ENCODE data around the gene ARHGEF10L. TPM values are rescaled to one million over a fixed set of nuclear protein-coding genes. Genes with fewer than 3 reads are reported as not detected.
"Not testable (repeated sequence)": the region's sequence is repeated elsewhere in the genome, so short reads cannot be mapped to it uniquely, and the experiment has no call there.

ARHGEF10L gene, protein sequence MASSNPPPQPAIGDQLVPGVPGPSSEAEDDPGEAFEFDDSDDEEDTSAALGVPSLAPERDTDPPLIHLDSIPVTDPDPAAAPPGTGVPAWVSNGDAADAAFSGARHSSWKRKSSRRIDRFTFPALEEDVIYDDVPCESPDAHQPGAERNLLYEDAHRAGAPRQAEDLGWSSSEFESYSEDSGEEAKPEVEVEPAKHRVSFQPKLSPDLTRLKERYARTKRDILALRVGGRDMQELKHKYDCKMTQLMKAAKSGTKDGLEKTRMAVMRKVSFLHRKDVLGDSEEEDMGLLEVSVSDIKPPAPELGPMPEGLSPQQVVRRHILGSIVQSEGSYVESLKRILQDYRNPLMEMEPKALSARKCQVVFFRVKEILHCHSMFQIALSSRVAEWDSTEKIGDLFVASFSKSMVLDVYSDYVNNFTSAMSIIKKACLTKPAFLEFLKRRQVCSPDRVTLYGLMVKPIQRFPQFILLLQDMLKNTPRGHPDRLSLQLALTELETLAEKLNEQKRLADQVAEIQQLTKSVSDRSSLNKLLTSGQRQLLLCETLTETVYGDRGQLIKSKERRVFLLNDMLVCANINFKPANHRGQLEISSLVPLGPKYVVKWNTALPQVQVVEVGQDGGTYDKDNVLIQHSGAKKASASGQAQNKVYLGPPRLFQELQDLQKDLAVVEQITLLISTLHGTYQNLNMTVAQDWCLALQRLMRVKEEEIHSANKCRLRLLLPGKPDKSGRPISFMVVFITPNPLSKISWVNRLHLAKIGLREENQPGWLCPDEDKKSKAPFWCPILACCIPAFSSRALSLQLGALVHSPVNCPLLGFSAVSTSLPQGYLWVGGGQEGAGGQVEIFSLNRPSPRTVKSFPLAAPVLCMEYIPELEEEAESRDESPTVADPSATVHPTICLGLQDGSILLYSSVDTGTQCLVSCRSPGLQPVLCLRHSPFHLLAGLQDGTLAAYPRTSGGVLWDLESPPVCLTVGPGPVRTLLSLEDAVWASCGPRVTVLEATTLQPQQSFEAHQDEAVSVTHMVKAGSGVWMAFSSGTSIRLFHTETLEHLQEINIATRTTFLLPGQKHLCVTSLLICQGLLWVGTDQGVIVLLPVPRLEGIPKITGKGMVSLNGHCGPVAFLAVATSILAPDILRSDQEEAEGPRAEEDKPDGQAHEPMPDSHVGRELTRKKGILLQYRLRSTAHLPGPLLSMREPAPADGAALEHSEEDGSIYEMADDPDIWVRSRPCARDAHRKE (N-terminal part only)
- 57.9 TPM for total RNA-seq
- long read RNA-seq, transcript ARHGEF10L-203 (20 exons, 3,685 nt): major isoform, 29 of 126 reads
- long read RNA-seq, partial matches to known transcripts: 61 of 126 reads
- long read RNA-seq, other reads (novel, unspliced or antisense): 34 of 126 reads

DNA sequence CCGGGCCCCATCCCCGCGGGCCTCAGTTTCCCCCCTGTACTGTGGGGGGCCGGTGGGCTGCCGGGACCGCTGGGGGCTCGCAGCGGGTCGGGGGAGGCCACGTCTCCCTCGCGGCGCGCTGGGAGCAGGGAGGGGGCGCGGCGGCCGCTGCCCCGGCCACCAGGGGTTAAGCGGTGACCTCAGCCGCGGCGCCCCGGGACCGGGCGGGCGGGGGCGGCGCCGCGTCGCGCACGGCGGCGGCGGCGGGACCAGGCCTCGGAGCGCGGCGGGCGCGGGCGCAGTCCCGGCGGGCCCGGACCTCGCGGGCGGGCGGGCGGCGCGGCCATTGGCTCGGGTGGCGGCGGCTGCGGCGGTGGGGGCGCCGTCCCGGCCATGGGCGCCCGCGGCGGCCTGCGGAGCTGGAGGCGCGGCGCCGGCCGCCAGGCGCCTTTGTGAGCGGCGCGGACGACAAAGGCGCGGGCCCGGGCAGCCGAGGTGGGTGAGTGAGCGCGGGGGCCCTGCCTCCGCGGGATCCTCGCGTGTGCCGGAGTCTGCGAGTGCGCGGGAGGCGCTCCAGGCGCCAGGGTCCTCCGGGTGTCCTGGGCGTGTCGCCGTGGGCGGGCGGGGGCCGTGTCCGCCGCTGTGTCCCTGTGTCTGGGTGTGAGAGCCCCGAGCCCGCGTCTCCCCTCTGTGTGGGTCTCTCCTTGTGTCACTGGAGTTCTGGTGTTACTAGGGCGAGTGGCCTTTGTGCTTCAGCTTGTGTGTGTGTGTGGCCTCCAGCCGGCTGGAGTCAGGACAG, at the start of gene ARHGEF10L:
ARHGEF10L (plus strand) TSS at position 222 of the 778 bp plus-strand sequence. CDS start 40,898 bp downstream, outside the sequence.
- peak within 1 kb of the TSS; percentile 79 for H3K27ac ChIP-seq
- peak within 1 kb of the TSS; percentile 72 for H3K4me3 ChIP-seq
- no peaks in the 10 kb centered on the region for H3K9me3 ChIP-seq
- H3K36me3 ChIP-seq: no peaks in the 10 kb centered on the region
- peak; percentile 56 to 63 for ATAC-seq
- TF ChIP-seq, protein P1, sequence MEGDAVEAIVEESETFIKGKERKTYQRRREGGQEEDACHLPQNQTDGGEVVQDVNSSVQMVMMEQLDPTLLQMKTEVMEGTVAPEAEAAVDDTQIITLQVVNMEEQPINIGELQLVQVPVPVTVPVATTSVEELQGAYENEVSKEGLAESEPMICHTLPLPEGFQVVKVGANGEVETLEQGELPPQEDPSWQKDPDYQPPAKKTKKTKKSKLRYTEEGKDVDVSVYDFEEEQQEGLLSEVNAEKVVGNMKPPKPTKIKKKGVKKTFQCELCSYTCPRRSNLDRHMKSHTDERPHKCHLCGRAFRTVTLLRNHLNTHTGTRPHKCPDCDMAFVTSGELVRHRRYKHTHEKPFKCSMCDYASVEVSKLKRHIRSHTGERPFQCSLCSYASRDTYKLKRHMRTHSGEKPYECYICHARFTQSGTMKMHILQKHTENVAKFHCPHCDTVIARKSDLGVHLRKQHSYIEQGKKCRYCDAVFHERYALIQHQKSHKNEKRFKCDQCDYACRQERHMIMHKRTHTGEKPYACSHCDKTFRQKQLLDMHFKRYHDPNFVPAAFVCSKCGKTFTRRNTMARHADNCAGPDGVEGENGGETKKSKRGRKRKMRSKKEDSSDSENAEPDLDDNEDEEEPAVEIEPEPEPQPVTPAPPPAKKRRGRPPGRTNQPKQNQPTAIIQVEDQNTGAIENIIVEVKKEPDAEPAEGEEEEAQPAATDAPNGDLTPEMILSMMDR (IDR thresholded peaks at IDR 0.05): no peak
- intact Hi-C loops (cut with DNase I): no loop called here
- peaks cover 21% of the 10 kb centered on the region for H3K27me3 ChIP-seq (ENCODE audit: low read depth)
- peaks cover 30% of the 10 kb centered on the region for H3K4me1 ChIP-seq
- DNase-seq: no peak

DNA sequence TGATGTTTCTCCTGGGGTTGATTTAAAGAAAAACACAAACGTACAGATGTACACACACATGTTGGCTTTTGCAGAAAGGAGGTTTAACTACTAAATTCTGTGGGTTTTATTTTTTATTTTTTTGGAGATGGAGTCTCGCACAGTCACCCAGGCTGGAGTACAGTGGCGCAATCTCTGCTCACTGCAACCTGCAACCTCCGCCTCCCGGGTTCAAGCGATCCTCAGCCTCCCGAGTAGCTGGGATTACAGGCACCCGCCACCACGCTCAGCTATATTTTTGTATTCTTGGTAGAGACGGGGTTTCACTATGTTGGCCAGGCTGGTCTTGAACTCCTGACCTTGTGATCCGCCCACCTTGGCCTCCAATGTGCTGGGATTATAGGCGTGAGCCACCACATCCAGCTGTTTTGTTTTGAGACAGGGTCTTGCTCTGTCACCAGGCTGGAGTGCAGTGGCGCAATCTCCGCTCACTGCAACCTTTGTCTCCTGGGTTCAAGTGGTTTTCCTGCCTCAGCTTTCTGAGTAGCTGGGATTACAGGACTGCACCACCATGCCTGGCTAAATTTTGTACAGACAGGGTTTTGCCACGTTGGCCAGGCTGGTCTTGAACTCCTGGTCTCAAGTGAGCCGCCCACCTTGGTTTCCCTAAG, 49.6 kb upstream of the ARHGEF10L start:
- intact Hi-C loops (cut with DNase I): loop anchor here (10.0 kb wide), 1 partner anchor 125 kb away; no protein-coding TSS in a partner anchor
- H3K27ac ChIP-seq; H3K4me1 ChIP-seq; H3K4me3 ChIP-seq; DNase-seq; H3K9me3 ChIP-seq; ATAC-seq; H3K27me3 ChIP-seq (ENCODE audit: low read depth); H3K36me3 ChIP-seq: not testable (repeated sequence)

DNA sequence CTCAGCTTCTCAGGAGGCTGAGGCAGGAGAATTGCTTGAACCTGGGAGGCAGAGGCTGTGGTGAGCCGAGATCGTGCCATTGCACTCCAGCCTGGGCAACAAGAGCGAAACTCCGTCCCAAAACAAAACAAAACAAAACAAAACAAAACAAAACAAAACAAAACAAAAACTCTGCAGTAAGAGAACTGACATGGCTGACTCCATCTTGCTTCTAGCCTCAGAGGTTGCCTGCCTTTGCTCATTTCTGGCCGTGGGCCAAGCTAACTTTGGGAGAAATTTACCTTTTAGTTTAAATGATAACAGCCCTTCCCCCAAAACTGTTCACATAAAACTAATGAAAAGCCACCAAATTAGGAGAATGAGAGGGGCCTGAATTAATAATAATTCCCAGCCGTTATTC, 48.8 kb upstream of the ARHGEF10L start:
- H3K27me3 ChIP-seq (ENCODE audit: low read depth); H3K9me3 ChIP-seq; H3K4me3 ChIP-seq; H3K4me1 ChIP-seq; DNase-seq; H3K27ac ChIP-seq; ATAC-seq; H3K36me3 ChIP-seq: not testable (repeated sequence)
- intact Hi-C loops (cut with DNase I): loop anchor here (10.0 kb wide), 1 partner anchor 124 kb away; no protein-coding TSS in a partner anchor

DNA sequence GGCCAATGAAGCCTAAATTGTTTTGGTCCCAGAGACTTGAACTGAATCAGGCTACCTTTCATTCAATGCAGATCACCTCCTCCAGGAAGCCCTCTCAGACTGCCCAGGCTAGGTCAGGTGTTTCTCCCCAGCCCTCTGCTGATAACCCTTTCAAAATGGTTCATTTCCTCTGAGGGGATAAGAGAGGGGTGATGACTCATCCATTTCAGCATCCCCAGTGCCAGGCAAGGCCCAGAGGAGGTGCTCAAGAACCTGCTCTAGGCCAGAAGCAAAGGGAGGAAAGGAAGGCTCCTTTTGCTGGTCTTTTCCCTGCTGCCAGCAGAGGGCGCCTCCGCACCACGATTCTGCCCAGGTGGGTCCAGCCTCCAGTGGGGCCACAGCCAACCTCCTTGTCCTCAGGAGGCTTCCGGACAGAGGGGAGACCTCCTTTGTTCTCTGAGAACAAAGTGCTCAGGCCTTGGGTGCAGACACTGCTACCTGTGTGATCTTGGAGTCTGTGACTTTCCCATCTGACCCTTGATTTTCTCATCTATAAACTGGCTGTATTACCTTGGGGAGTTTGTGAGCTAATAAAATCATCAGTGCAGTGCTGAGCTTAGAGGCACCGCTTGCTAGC, 45.3 kb upstream of the ARHGEF10L start:
- H3K27ac ChIP-seq: no peak overlapping the region
- DNase-seq (peak; percentile 79), ATAC-seq (peak; percentile 86 to 88)
- TF ChIP-seq, protein P1 (IDR thresholded peaks at IDR 0.05): peak; percentile 93
- no peak overlapping the region for H3K4me3 ChIP-seq
- no peaks in the 10 kb centered on the region for H3K4me1 ChIP-seq
- no peaks in the 10 kb centered on the region for H3K36me3 ChIP-seq
- intact Hi-C loops (cut with DNase I): loop anchor here (10.0 kb wide), 1 partner anchor 121 kb away; no protein-coding TSS in a partner anchor
- H3K27me3 ChIP-seq (ENCODE audit: low read depth): no peaks in the 10 kb centered on the region
- no peaks in the 10 kb centered on the region for H3K9me3 ChIP-seq

DNA sequence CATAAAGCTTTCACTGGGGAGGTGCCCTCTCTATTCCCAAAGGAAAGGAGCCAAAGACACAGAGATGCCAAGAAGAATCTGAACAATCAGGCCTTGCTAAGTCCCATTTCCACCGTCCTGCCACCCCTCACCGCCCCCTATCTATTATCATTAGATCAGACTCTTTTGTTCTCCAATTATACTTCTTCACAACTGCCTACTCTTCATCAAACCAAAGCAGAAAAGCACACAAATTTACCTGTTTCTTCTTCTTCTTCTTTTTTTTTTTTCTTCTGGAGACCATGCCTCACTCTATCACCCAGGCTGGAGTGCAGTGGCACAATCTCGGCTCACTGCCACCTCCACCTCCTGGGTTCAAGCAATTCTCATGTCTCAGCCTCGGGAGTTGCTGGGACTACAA, 43.1 kb upstream of the ARHGEF10L start:
- no peak overlapping the region for H3K27ac ChIP-seq
- intact Hi-C loops (cut with DNase I): loop anchor here (10.0 kb wide), 1 partner anchor 118 kb away; no protein-coding TSS in a partner anchor
- H3K36me3 ChIP-seq: no peaks in the 10 kb centered on the region
- H3K9me3 ChIP-seq: no peaks in the 10 kb centered on the region
- H3K4me3 ChIP-seq: no peak overlapping the region
- TF ChIP-seq, protein P1 (IDR thresholded peaks at IDR 0.05): no peak
- no peaks in the 10 kb centered on the region for H3K27me3 ChIP-seq (ENCODE audit: low read depth)
- DNase-seq: no peak
- H3K4me1 ChIP-seq: no peaks in the 10 kb centered on the region
- ATAC-seq: no peak

All from lower lobe of right lung (tissue), 2 donors.